ENCODE measurements around the gene BTG1. TPM values are rescaled to one million over a fixed set of nuclear protein-coding genes. Genes with fewer than 3 reads are reported as not detected.
A peak's percentile ranks its signal among the peaks of the same experiment; 100 is the strongest.

BTG1 gene
- total RNA-seq, 4 donors from 2014 or later: 28.3 to 111 (median 78.1) TPM

DNA sequence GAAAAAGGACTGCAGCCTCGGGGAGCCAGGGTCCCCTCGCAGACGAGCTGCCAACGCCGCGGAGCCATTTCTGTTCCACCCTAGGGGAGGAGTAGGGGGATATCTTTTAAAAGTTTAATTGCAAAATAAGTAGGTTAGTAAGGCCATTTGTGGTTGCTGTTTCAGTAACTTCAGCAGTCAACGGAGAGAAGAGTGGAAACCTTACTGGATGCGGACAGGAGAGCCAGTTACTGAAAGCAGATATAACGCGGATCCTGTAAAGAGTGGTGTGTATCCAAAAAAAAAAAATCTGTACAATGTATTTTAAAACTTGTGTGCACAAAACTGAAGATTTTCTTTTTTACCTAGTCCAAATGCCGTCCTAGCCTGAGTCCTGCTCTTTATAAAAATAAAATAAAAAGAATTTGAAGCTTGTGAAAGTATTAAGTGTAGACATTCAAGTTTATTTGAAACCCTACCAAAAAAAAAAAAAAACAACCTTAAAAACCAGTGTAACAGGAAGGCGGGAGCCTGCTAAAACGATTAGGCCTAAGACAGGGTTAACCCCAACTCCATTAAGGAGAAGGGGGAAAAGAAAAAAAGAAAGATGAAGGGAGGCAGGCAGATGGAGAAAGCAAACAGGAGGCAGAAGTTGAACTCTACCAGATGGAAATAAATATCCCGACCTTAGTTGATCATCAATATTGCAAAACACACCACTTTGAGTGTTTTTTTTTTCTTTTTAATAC lies 1.0 kb upstream of the BTG1 start:
- no peaks in the 10 kb centered on the region for H3K9me3 ChIP-seq
- intact Hi-C loops (cut with DNase I; ENCODE audit: low total_unique reads): loop anchor here (10.0 kb wide), 2 partner anchors 98 to 112 kb away; no protein-coding TSS in a partner anchor
- H3K27me3 ChIP-seq: no peaks in the 10 kb centered on the region
- peak overlapping the region; percentile 43 to 98 (median 61) for H3K4me3 ChIP-seq
- peak overlapping the region; percentile 89 to 100 (median 98) for H3K27ac ChIP-seq
- 6 to 7% methylated on average over 8 to 14 of the region's 14 CpGs for WGBS, 2 donors (ENCODE audit: low coverage in 1 of 2)
- H3K4me1 ChIP-seq: peaks cover 0 to 30% (median 2%) of the 10 kb centered on the region in 4 donors
- peaks cover 0 to 20% (median 4%) of the 10 kb centered on the region in 4 donors for H3K36me3 ChIP-seq
- no peak for DNase-seq
- TF ChIP-seq, protein P1, sequence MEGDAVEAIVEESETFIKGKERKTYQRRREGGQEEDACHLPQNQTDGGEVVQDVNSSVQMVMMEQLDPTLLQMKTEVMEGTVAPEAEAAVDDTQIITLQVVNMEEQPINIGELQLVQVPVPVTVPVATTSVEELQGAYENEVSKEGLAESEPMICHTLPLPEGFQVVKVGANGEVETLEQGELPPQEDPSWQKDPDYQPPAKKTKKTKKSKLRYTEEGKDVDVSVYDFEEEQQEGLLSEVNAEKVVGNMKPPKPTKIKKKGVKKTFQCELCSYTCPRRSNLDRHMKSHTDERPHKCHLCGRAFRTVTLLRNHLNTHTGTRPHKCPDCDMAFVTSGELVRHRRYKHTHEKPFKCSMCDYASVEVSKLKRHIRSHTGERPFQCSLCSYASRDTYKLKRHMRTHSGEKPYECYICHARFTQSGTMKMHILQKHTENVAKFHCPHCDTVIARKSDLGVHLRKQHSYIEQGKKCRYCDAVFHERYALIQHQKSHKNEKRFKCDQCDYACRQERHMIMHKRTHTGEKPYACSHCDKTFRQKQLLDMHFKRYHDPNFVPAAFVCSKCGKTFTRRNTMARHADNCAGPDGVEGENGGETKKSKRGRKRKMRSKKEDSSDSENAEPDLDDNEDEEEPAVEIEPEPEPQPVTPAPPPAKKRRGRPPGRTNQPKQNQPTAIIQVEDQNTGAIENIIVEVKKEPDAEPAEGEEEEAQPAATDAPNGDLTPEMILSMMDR (IDR thresholded peaks at IDR 0.05): no peak
- TF ChIP-seq POLR2AphosphoS5 (IDR thresholded peaks at IDR 0.05): peak in 1 of 3 donors; percentile 5
- in situ Hi-C loops (cut with MboI; ENCODE audit: low pct_ligation_motif_present in 1 of 4, low pct_unique_long_range_greater_than_20kb in 1 of 4, low sequenced_read_pairs in 3 of 4): loop anchor here (5.0 to 25.0 kb wide), 6 partner anchors 334 to 762 kb away; no protein-coding TSS in a partner anchor

DNA sequence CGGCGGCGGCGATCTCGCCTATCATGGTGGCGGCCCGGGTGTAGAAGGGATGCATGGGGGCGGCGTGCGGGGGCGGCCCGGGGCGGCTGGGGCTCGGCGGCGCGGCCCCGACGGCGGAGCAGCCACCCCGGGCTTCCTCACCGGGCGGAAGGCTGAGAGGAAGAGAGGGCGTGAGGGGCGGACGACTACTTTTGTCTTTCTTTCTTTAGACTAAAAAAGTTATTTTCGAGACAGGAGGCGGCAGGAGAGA lies 240 bp downstream of the BTG1 start:
- 1% methylated on average over 28 of the region's 28 CpGs; no CpG with 5 or more reads in 1 of the 2 donors for WGBS, 2 donors (ENCODE audit: low coverage in 1 of 2)
- Histone ChIP-seq H3K4me3 (peak overlapping the region; percentile 74 to 98 (median 96)), H3K27me3 (no peaks in the 10 kb centered on the region), H3K9me3 (no peaks in the 10 kb centered on the region), H3K27ac (peak overlapping the region; percentile 98 to 100 (median 99)), H3K36me3 (peaks cover 0 to 23% (median 4%) of the 10 kb centered on the region in 4 donors), H3K4me1 (peaks cover 0 to 33% (median 2%) of the 10 kb centered on the region in 4 donors)
- DNase-seq: no peak
- intact Hi-C loops (cut with DNase I; ENCODE audit: low total_unique reads): loop anchor here (10.0 kb wide), 2 partner anchors 99 to 111 kb away; no protein-coding TSS in a partner anchor
- TF ChIP-seq POLR2A (IDR thresholded peaks at IDR 0.05): no peak
- no peak for TF ChIP-seq EP300 (IDR thresholded peaks at IDR 0.05; ENCODE audit: low read depth)
- in situ Hi-C loops (cut with MboI; ENCODE audit: low pct_ligation_motif_present in 1 of 4, low pct_unique_long_range_greater_than_20kb in 1 of 4, low sequenced_read_pairs in 3 of 4): loop anchor here (5.0 to 25.0 kb wide), 6 partner anchors 333 to 761 kb away; no protein-coding TSS in a partner anchor

DNA sequence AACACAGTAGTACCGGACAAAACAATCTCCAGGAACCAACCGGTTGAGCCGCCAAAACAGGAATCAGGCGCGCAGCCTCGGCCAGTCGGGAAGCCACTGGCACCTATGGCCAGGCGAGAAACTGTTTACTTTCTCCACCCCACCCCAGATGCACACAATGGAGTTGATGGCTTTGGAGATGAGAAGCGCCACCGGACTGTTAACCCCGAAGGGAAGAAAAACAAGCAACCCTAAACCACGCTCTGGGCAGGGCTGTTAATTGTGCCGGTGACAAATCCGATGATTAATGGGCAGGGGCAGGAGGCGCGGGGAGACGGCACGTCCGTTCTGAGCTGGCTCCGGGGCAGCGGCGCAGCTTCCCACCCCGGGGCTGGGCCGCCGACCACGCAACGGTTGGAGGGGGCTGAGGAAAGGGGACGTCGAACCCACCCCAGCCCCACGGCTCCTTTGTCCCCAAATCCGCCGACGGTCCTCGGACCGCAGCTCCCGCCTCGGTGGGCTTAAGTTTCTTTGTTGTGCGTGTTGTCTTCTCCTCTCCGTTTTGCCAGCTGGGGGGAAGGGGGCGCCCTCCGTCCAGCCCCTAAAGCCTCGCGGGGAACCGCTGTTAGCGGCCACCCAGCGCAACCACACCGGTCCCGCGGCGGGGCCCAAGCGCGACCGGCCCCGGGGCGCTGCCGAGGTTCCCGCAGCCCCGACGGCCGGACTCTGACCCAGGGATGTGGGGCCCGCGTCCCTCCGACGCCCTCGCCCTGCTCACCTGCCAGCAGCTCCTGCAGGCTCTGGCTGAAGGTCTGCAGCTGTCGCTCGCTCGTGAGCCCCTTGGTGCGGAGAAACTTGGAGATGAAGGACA lies 790 bp downstream of the BTG1 start:
- peaks cover 0 to 38% (median 2%) of the 10 kb centered on the region in 4 donors for H3K4me1 ChIP-seq
- TF ChIP-seq POLR2A (IDR thresholded peaks at IDR 0.05) (peak; percentile 42), EP300 (IDR thresholded peaks at IDR 0.05; ENCODE audit: low read depth) (no peak), POLR2AphosphoS5 (IDR thresholded peaks at IDR 0.05) (peak; percentile 9 to 65 (median 64))
- TF ChIP-seq, protein P1 (IDR thresholded peaks at IDR 0.05): peak in 1 of 5 experiments; percentile 3
- peak overlapping the region; percentile 98 to 100 (median 99) for H3K27ac ChIP-seq
- DNase-seq: peak; percentile 71
- in situ Hi-C loops (cut with MboI; ENCODE audit: low pct_ligation_motif_present in 1 of 4, low pct_unique_long_range_greater_than_20kb in 1 of 4, low sequenced_read_pairs in 3 of 4) (loop anchor here (5.0 to 25.0 kb wide), 6 partner anchors 333 to 760 kb away; no protein-coding TSS in a partner anchor), intact Hi-C loops (cut with DNase I; ENCODE audit: low total_unique reads) (loop anchor here (10.0 kb wide), 2 partner anchors 100 to 110 kb away; no protein-coding TSS in a partner anchor)
- H3K27me3 ChIP-seq: no peaks in the 10 kb centered on the region
- peaks cover 0 to 26% (median 4%) of the 10 kb centered on the region in 4 donors for H3K36me3 ChIP-seq
- H3K9me3 ChIP-seq: no peaks in the 10 kb centered on the region
- peak overlapping the region; percentile 74 to 98 (median 96) for H3K4me3 ChIP-seq
- WGBS, 2 donors (ENCODE audit: low coverage in 1 of 2): 1% methylated on average over 59 of the region's 69 CpGs; no CpG with 5 or more reads in 1 of the 2 donors

DNA sequence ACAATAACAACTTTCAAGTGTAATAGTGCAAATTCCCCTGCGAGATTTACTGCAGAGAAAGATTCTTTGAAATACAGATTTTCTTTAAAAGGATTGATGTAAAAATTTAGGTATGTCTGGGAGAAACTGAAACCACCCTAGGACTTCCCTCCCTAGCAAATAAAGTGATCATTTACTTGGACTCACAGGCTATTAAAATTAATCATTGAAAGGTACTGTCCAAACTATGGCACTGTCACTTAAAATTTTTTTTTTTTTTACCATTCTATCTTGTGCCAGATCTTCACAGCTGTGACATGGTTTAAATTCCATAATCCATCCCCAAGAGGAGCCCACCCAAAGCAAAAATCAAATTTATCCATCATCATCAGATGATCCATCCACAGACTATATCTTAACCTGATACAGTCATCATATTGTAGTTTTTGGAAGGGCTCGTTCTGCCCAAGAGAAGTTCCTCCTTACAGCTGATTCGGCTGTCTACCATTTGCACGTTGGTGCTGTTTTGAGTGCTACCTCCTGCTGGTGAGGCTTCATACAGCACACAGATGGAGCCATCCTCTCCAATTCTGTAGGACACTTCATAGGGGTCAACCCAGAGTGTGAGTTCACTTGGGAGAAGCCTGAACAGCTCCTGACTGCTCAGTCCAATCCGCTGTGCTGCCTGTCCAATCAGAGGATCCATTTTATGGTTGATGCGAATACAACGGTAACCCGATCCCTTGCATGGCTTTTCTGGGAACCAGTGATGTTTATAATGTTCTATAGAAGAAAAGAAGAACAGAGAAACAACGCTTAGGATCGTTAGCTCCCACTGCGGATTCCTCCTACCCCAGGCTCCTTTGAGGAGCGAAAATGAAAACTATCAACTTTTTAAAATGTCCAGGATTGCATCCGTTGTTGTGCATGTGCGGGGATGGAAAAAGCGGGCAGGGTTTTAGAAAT lies 1.7 kb downstream of the BTG1 start:
- intact Hi-C loops (cut with DNase I; ENCODE audit: low total_unique reads) (loop anchor here (2.0 to 10.0 kb wide), 3 partner anchors 101 to 331 kb away; no protein-coding TSS in a partner anchor), in situ Hi-C loops (cut with MboI; ENCODE audit: low pct_ligation_motif_present in 1 of 4, low pct_unique_long_range_greater_than_20kb in 1 of 4, low sequenced_read_pairs in 3 of 4) (loop anchor here (10.0 to 25.0 kb wide), 5 partner anchors 332 to 759 kb away; no protein-coding TSS in a partner anchor)
- peak overlapping the region; percentile 74 to 98 (median 96) for H3K4me3 ChIP-seq
- no peaks in the 10 kb centered on the region for H3K27me3 ChIP-seq
- peaks cover 0 to 46% (median 8%) of the 10 kb centered on the region in 4 donors for H3K4me1 ChIP-seq
- TF ChIP-seq POLR2A (IDR thresholded peaks at IDR 0.05) (peak; percentile 63), EP300 (IDR thresholded peaks at IDR 0.05; ENCODE audit: low read depth) (no peak), POLR2AphosphoS5 (IDR thresholded peaks at IDR 0.05) (peak; percentile 79 to 86 (median 81))
- TF ChIP-seq, protein P1 (IDR thresholded peaks at IDR 0.05): peak; percentile 66 to 93 (median 67)
- WGBS, 2 donors (ENCODE audit: low coverage in 1 of 2): 1 to 15% methylated on average over 1 to 15 of the region's 15 CpGs
- DNase-seq: peak; percentile 80
- H3K9me3 ChIP-seq: no peaks in the 10 kb centered on the region
- peak overlapping the region; percentile 98 to 100 (median 99) for H3K27ac ChIP-seq
- peaks cover 0 to 26% (median 4%) of the 10 kb centered on the region in 4 donors for H3K36me3 ChIP-seq

All from transverse colon (tissue), 4 donors.